PC-3 (cell line): ENCODE measurements around the gene TAF4. TPM values are rescaled to one million over a fixed set of nuclear protein-coding genes. Genes with fewer than 3 reads are reported as not detected.

Experiments
- ATAC-seq: fragments of 200-7000 bp; cut with Tn5 transposase; 2 replicates; pipeline ENCODE4 v1.9.1; 2020; ENCODE audit warnings: mild to moderate bottlenecking, moderate library complexity
- BruUV-seq: library from RNA; stranded (reverse); fragments of 400-500 nt; replicated peaks from 2 replicates; lab custom pipeline; 2021; lab: Mats Ljungman, UMichigan
- CTCF ChIA-PET: fragments of 300-600 bp; sonication (Branson Sonifier 250); formaldehyde crosslinking; loops from one replicate; lab custom pipeline; 2022; ENCODE audit warnings: antibody characterized with exemption; lab: Charles Lee
- POLR2A ChIA-PET: fragments of 300-600 bp; sonication (Branson Sonifier 250); formaldehyde crosslinking; loops from one replicate; lab custom pipeline; 2022; ENCODE audit warnings: antibody characterized with exemption; ENCODE audit not compliant: unreplicated experiment; lab: Charles Lee
- DNase-seq: peaks from one replicate; pipeline ENCODE4 v3.0.0-alpha.2; 2015
- H2AFZ ChIP-seq: fragments of 300-600 bp; sonication (generic); 2 replicates; pipeline ENCODE4 v1.6.0; 2016; ENCODE audit warnings: antibody characterized with exemption, low read length
- H3F3A ChIP-seq: fragments of 300-600 bp; sonication (generic); one replicate; pipeline ENCODE4 v1.6.0; 2017; ENCODE audit warnings: antibody characterized with exemption, low read length, control low read depth, mild to moderate bottlenecking; ENCODE audit not compliant: unreplicated experiment
- H3K27ac ChIP-seq: fragments of 300-600 bp; sonication (generic); 2 replicates; pipeline ENCODE4 v1.5.1; 2016; ENCODE audit warnings: mild to moderate bottlenecking, low read length
- H3K27me3 ChIP-seq: fragments of 300-600 bp; sonication (generic); 2 replicates; pipeline ENCODE4 v1.6.1; 2016; ENCODE audit warnings: low read length, mixed read lengths
- H3K36me3 ChIP-seq: fragments of 300-600 bp; sonication (generic); 2 replicates; pipeline ENCODE4 v1.6.1; 2016; ENCODE audit warnings: low read depth, mixed run types, low read length, mixed read lengths
- H3K4me1 ChIP-seq: fragments of 300-600 bp; sonication (generic); 2 replicates; pipeline ENCODE4 v1.5.1; 2016; ENCODE audit warnings: low read length; ENCODE audit not compliant: insufficient read depth
- H3K4me2 ChIP-seq: fragments of 300-600 bp; sonication (generic); 2 replicates; pipeline ENCODE4 v1.6.0; 2016; ENCODE audit warnings: low read length
- H3K4me3 ChIP-seq: fragments of 300-600 bp; sonication (generic); 2 replicates; pipeline ENCODE4 v1.5.1; 2016; ENCODE audit warnings: mild to moderate bottlenecking, low read length, mixed read lengths
- H3K79me2 ChIP-seq: fragments of 300-600 bp; sonication (generic); 2 replicates; pipeline ENCODE4 v1.6.1; 2017; ENCODE audit warnings: low read length, mixed read lengths
- H3K9ac ChIP-seq: fragments of 300-600 bp; sonication (generic); 2 replicates; pipeline ENCODE4 v1.6.0; 2016; ENCODE audit warnings: mild to moderate bottlenecking, low read length
- H3K9me2 ChIP-seq: fragments of 300-600 bp; sonication (generic); replicated peaks from 2 replicates; pipeline ENCODE4 v1.6.1; 2016; ENCODE audit warnings: mixed run types, low read length, mixed read lengths
- H3K9me3 ChIP-seq: fragments of 300-600 bp; sonication (generic); 2 replicates; pipeline ENCODE4 v1.6.1; 2016; ENCODE audit warnings: low read length, mixed read lengths
- H4K20me1 ChIP-seq: fragments of 300-600 bp; sonication (generic); 2 replicates; pipeline ENCODE4 v1.6.1; 2016; ENCODE audit warnings: low read length, mixed read lengths
- EZH2 ChIP-seq: fragments of 300-600 bp; sonication (generic); IDR thresholded peaks from one replicate; pipeline ENCODE4 v1.6.1; 2017; ENCODE audit warnings: antibody characterized with exemption, mild to moderate bottlenecking, low read length; ENCODE audit not compliant: unreplicated experiment
- EZH2phosphoT487 ChIP-seq: fragments of 300-600 bp; sonication (generic); IDR thresholded peaks from 2 replicates; pipeline ENCODE4 v1.6.1; 2018; ENCODE audit warnings: mild to moderate bottlenecking, antibody characterized with exemption, low read length, borderline replicate concordance
- intact Hi-C: fragments of 100-400 bp; cut with micrococcal nuclease; formaldehyde crosslinking; loops from 2 replicates; pipeline ENCODE4 v1.9.0; 2023
- total RNA-seq: library from RNA; depleted of rRNA; stranded (reverse); fragments of >200 nt; gene quantifications from 2 replicates; pipeline ENCODE4 v1.2.3, GENCODE V29; 2014
- TF ChIP-seq, protein P1 (sequence below): fragments of 300-600 bp; sonication (generic); conservative IDR thresholded peaks from 2 replicates; pipeline ENCODE4 v1.5.1; 2017; ENCODE audit warnings: antibody characterized with exemption, low read depth, mild to moderate bottlenecking, low read length

TAF4 gene
- total RNA-seq, 1 experiment from 2014 or later = 9.6 TPM

DNA sequence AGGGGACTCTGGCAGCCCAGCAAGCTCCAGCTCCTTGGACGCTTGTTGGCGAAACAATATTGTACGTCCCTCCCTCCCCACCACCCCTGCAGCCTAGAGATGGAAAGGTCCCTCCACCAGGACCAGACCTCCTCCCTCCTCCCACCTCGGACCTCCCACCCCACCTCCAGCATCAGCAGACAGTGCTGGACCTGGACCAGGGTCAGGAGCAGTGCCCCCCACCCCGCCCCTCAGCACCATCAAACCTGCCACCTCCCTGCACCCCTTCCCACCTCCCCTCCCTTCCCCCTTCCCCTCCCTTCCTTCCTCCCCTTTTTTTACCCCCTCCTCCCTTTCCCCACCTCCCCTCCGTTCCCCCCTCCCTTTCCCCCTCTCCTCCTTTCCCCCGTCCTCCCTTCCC is 98.4 kb downstream of the TAF4 start:
- Histone ChIP-seq H3K4me1 (no peaks in the 10 kb centered on the region), H3K36me3 (no peaks in the 10 kb centered on the region), H4K20me1 (no peaks in the 10 kb centered on the region), H3K79me2 (no peaks in the 10 kb centered on the region), H2AFZ (no peak overlapping the region), H3K9me2 (no peaks in the 10 kb centered on the region), H3F3A (no peaks in the 10 kb centered on the region), H3K27ac (no peak overlapping the region), H3K4me2 (no peak overlapping the region), H3K9me3 (no peaks in the 10 kb centered on the region), H3K4me3 (no peak overlapping the region), H3K9ac (no peak overlapping the region), H3K27me3 (no peaks in the 10 kb centered on the region)
- ChIA-PET POLR2A (no interaction called here), CTCF (no interaction called here)
- no peak for DNase-seq
- BruUV-seq = no TSS peak
- TF ChIP-seq EZH2 = no peak
- TF ChIP-seq, protein P1, sequence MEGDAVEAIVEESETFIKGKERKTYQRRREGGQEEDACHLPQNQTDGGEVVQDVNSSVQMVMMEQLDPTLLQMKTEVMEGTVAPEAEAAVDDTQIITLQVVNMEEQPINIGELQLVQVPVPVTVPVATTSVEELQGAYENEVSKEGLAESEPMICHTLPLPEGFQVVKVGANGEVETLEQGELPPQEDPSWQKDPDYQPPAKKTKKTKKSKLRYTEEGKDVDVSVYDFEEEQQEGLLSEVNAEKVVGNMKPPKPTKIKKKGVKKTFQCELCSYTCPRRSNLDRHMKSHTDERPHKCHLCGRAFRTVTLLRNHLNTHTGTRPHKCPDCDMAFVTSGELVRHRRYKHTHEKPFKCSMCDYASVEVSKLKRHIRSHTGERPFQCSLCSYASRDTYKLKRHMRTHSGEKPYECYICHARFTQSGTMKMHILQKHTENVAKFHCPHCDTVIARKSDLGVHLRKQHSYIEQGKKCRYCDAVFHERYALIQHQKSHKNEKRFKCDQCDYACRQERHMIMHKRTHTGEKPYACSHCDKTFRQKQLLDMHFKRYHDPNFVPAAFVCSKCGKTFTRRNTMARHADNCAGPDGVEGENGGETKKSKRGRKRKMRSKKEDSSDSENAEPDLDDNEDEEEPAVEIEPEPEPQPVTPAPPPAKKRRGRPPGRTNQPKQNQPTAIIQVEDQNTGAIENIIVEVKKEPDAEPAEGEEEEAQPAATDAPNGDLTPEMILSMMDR = no peak
- TF ChIP-seq EZH2phosphoT487 = no peak
- intact Hi-C loops = no loop called here
- no peak for ATAC-seq

DNA sequence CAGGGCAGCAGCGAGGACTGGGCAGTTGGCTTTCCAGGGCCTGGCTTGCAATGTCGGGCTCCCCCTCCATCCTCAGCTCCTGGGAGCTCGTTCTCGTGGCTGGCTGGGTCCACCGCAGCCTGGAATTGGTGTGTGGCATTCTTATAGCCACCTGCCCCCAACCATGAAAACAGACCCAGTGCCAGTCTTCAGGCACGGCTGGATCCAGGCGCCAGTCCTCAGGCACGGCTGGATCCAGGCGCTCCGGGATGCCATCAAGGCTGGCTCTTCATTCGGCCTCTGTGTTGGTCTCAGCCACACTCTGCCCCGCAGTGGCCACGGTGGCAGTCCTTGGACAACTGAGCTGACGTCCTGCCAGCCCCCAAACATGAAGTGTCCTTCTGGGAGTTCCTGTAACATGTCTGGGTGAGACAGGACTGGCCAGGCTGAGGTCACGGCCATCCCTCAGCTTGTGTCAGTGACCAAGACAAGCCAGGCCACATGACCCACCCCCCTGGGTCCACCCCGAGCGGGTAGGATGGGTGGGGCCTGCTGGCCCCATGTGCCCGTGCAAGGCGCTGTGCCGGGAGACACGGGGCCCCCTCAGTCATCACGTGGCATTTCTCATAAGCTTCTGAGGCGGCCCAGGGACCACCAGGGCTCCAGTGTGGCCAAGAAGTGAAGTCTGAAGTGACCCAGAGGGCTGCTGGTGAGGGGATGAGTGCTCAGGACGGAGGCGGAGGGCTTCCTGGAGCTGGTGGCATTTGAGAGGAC is 99.0 kb downstream of the TAF4 start:
- no peaks in the 10 kb centered on the region for H3K79me2 ChIP-seq
- no peak overlapping the region for H3K27ac ChIP-seq
- POLR2A ChIA-PET = no interaction called here
- no peaks in the 10 kb centered on the region for H3K27me3 ChIP-seq
- no peaks in the 10 kb centered on the region for H3K9me3 ChIP-seq
- intact Hi-C loops = no loop called here
- CTCF ChIA-PET = no interaction called here
- DNase-seq (no peak), ATAC-seq (no peak)
- no peak overlapping the region for H3K4me2 ChIP-seq
- no peaks in the 10 kb centered on the region for H3K36me3 ChIP-seq
- no peak for TF ChIP-seq EZH2
- no peak overlapping the region for H2AFZ ChIP-seq
- no peaks in the 10 kb centered on the region for H3F3A ChIP-seq
- no peaks in the 10 kb centered on the region for H3K4me1 ChIP-seq
- no peak overlapping the region for H3K9ac ChIP-seq
- H3K4me3 ChIP-seq = no peak overlapping the region
- no TSS peak for BruUV-seq
- H4K20me1 ChIP-seq = no peaks in the 10 kb centered on the region
- no peaks in the 10 kb centered on the region for H3K9me2 ChIP-seq

DNA sequence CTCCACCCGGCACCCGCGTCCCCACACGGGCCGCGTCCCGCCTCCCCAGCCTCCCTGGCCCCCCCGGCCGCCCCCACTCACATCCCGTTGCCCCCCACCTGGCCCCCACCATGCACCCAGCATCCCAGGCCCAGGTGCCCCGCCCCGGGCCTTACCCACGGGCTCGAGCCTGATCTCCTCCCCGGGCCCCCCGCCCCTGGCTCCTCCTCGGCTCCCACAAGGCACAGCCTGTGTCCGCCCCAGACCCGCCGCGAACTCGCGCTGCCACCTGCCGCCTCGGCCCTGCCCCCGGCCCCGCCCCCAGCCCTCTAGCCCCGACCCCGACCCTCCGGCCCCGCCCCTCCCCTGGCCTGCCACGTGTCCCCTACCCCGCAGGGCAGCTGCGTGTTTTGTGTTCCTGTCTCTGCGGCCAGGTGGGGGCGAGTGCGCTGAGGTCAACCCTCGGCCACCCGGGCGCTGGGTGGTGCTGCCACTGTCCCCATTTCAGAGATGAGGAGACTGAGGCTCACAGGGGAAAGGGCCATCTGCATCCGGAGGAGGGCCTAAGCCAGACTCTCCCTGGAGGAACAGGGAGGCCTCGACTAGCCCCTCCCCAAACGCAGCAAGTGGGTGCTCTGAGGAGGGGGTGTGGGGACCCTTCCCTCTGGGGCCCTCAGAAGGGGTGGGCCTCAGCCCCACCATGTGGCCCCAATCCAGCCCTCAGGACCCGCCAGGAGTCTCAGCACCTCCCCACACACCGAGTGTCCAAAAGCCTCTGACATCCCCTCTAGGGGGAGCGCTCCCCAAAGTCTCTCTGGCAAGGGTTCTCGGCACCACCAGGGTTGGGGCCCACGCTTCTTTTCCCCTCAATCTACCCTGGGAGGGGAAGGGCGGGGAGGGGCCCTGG is 99.8 kb downstream of the TAF4 start:
- DNase-seq (no peak), ATAC-seq (no peak; the same call in 1 of the 2 replicates)
- no peaks in the 10 kb centered on the region for H3K79me2 ChIP-seq
- ChIA-PET POLR2A (no interaction called here), CTCF (no interaction called here)
- no peaks in the 10 kb centered on the region for H3K27me3 ChIP-seq
- no peak overlapping the region for H3K4me3 ChIP-seq
- H4K20me1 ChIP-seq = no peaks in the 10 kb centered on the region
- H3K9me3 ChIP-seq = no peaks in the 10 kb centered on the region
- no TSS peak for BruUV-seq
- H3K4me2 ChIP-seq = no peak overlapping the region
- no peaks in the 10 kb centered on the region for H3F3A ChIP-seq
- no peaks in the 10 kb centered on the region for H3K36me3 ChIP-seq
- H3K9ac ChIP-seq = no peak overlapping the region
- H3K9me2 ChIP-seq = no peaks in the 10 kb centered on the region
- H3K4me1 ChIP-seq = no peaks in the 10 kb centered on the region
- no peak overlapping the region for H3K27ac ChIP-seq
- no peak for TF ChIP-seq EZH2phosphoT487
- TF ChIP-seq EZH2 = no peak
- TF ChIP-seq, protein P1 = no peak; the same call in 1 of the 2 replicates
- H2AFZ ChIP-seq = no peak overlapping the region
- intact Hi-C loops = no loop called here
